ENCODE measurements around the gene COL18A1. TPM values are rescaled to one million over a fixed set of nuclear protein-coding genes. Genes with fewer than 3 reads are reported as not detected.

Gene COL18A1
- total and polyA plus RNA-seq, 2 of the 8 experiments (the other 6 are each of a cell fraction or from before 2014, with no cell fraction given), result 145 to 201 TPM

- TF ChIP-seq HDAC6 (IDR thresholded peaks at IDR 0.05; ENCODE audit: low read depth, low read length), result no peak
Observed at GRCh38 chr21:45415943-45416611, 11.1 kb downstream of the COL18A1 start (continued).

Data from H1 (cell line).